LNCAP (cell line): ENCODE data around the gene RICTOR.

Experiments
- TF ChIP-seq, protein P1 (sequence below): fragments of 450-650 bp; IDR thresholded peaks from 2 replicates; pipeline ENCODE4 v1.5.1; 2017; ENCODE audit warnings: mild to moderate bottlenecking

RICTOR gene

DNA sequence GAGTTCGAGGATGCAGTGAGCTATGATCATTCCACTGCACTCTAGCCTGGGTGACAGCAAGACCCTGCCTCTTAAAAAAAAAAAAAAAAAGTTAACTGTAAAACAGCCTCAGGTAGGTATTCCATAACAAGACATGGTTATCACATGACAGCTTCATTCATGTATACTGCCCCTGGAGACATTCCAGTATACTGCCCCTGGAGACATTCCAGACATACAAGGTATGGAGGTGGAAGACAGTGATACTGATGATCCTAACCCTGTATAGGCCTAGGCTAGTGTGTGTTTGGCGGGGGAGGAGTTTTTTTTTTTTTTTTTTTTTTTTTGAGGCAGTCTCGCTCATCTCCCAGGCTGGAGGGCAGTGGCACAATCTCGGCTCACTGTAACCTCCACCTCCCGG lies 105.5 kb downstream of the RICTOR start:
- TF ChIP-seq, protein P1, sequence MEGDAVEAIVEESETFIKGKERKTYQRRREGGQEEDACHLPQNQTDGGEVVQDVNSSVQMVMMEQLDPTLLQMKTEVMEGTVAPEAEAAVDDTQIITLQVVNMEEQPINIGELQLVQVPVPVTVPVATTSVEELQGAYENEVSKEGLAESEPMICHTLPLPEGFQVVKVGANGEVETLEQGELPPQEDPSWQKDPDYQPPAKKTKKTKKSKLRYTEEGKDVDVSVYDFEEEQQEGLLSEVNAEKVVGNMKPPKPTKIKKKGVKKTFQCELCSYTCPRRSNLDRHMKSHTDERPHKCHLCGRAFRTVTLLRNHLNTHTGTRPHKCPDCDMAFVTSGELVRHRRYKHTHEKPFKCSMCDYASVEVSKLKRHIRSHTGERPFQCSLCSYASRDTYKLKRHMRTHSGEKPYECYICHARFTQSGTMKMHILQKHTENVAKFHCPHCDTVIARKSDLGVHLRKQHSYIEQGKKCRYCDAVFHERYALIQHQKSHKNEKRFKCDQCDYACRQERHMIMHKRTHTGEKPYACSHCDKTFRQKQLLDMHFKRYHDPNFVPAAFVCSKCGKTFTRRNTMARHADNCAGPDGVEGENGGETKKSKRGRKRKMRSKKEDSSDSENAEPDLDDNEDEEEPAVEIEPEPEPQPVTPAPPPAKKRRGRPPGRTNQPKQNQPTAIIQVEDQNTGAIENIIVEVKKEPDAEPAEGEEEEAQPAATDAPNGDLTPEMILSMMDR = no peak

DNA sequence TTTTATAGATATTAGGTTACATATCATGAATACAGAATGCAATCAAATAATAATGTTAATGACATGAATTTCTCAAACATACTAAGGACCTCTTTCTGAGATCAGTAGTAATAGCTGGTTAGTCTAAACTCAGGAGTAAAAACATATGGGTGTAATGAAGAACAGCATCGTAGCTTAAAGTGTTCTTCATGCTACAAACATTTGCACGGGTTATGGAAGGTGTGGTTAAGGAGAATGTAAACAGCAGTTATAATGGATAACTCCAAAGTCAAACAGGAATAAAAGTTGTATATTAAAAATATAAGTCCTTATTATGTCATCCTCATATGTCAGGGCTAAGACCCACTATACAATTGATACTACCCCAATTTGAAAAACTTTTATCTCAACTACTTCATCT lies 112.5 kb downstream of the RICTOR start:
- TF ChIP-seq, protein P1 = no peak

DNA sequence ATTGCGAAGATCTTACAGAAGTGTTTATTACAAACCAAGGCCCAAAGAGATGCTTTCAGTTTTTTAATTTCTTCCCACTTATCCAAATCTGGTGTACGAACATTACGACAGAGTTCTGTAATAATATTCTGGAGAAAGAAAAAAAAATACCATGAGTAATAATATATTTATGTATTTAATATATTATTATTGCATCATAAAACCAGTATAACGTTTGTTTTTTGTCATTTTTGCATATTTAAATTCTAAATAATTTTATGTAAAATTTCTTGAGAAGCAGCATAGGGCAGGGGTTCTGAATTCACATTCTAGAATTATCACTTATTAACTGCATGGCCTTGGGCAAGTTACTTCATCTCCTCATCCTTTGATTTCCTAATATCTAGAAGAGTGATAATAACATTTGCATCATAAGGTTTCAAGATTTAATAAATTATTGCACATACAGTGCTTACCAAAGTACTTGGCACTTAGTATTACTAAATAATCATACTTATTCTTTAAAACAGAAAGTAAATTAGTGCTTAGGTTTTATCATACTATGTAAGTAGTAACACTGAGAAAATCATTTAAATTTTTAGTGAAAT lies 120.7 kb downstream of the RICTOR start:
- TF ChIP-seq, protein P1 = no peak

DNA sequence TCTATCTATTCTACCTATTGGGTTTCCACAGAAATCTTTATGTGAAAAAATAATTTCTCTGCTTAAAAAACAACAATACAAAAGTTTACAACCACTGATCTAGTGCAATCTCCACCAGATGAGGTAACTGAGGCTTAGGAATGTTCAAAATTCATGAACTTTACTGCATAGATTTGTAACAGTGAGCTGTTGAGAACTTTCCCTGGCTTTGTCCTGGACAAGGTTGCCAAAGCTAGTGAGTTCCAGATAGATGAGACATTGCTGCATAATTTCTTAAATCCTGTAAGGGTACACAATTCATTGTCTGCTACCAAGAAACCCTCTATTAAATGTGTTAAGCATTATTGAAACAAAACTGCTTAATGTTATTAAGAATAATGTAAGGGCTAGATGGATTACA lies 125.7 kb downstream of the RICTOR start:
- TF ChIP-seq, protein P1 = no peak

DNA sequence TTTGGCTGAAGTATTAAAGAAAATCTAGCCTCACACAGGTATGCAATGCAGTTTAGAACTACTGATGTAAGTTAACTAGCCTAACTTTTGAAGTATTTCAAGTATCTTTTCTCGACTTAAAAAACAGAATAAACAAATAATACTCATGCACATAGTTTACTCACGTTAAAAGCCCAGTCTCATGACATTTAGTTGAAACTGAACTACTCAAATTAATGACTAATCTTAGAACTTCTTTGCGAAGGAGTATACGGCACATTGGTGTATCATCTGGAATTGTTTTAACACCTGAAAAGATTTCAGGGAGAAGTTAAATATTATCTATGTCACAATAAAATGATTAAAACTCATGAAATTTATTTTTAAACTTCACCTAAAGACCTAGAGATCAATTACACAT lies 129.9 kb downstream of the RICTOR start:
- TF ChIP-seq, protein P1 = no peak

DNA sequence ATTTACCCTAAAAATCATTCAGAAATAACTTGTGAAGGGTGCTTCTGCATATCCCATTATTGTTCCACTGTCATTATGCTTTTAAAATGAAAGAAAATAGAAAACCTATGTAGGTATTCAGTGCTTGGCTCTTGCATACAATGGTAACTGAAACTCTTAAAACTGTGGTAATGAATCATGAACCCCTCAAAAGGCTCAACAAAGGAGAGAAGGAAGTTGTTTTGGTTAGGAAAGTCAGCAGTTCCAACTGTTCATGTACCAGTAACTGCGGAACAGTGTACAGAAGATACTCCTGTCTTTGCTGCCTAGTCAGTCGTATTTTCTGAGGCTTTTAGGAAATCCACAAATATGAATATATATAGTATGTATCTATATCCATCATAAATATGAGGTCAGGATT lies 132.3 kb downstream of the RICTOR start:
- TF ChIP-seq, protein P1 = no peak

DNA sequence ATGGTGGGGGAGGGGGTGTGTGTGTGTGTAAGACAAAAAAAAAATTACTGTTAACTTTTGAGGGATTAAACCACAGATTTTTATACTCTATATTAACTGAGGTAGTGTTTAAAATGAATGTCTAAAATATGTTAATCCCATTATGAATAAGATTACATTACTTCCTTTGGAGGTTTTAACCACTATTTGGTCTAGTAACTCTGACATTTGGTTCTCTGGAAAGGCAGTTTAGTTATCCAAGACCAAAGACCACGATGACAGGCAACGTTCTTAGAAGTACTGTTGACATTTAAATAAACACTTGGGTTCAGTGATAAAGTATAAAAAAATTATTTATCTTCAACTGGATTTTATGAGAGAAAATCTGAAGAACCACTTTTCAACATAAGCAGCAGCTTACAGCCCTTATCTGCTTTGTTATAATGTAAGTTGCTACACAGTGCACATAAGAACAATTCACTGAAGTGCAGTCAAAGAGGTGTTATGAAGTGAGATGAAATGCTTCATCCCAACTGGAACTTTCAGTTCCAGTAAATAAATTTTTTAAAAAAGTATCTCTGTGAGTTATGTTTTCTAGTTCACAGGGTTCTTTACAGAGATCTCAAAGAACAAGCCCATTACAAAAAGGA lies 133.9 kb downstream of the RICTOR start:
- TF ChIP-seq, protein P1 = no peak
